Activated T-helper 1 cell treated with Interleukin-2 at 50 U/mL for 16 hours (primary cell): Measurements from ENCODE around the gene LINGO4.

Experiments
- DNase-seq: peaks from one replicate; pipeline ENCODE4 v3.0.0-alpha.2; 2020; ENCODE audit warnings: low read depth

Gene LINGO4, protein sequence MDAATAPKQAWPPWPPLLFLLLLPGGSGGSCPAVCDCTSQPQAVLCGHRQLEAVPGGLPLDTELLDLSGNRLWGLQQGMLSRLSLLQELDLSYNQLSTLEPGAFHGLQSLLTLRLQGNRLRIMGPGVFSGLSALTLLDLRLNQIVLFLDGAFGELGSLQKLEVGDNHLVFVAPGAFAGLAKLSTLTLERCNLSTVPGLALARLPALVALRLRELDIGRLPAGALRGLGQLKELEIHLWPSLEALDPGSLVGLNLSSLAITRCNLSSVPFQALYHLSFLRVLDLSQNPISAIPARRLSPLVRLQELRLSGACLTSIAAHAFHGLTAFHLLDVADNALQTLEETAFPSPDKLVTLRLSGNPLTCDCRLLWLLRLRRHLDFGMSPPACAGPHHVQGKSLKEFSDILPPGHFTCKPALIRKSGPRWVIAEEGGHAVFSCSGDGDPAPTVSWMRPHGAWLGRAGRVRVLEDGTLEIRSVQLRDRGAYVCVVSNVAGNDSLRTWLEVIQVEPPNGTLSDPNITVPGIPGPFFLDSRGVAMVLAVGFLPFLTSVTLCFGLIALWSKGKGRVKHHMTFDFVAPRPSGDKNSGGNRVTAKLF

GRCh38 chr1:151805066-151805820 is at the start of gene LINGO4:
TSS of gene LINGO4 (minus strand) at chr1:151805419. CDS start at chr1:151802704, 2,715 bp downstream.
- DNase-seq, result no peak

- no peak for DNase-seq
These were observed 49.4 kb upstream of the LINGO4 start for GRCh38 chr1:151854658-151855057.

GRCh38 chr1:151853411-151853943 is 48.3 kb upstream of the LINGO4 start, which contains the start of gene THEM5:
TSS of gene THEM5 (minus strand) at chr1:151853712. CDS start at chr1:151853565, 147 bp downstream.
- DNase-seq, result no peak

- no peak for DNase-seq
These were observed 47.5 kb upstream of the LINGO4 start for GRCh38 chr1:151852733-151853132.

GRCh38 chr1:151851886-151852285 is 46.7 kb upstream of the LINGO4 start:
- no peak for DNase-seq

- DNase-seq, result no peak
These were observed 44.7 kb upstream of the LINGO4 start for GRCh38 chr1:151849871-151850270.

- DNase-seq, result no peak
These were observed 43.9 kb upstream of the LINGO4 start for GRCh38 chr1:151849126-151849525.

GRCh38 chr1:151847867-151848596 is 42.8 kb upstream of the LINGO4 start:
- DNase-seq, result no peak

- no peak for DNase-seq
These were observed 41.5 kb upstream of the LINGO4 start for GRCh38 chr1:151846686-151847237.

DNA sequence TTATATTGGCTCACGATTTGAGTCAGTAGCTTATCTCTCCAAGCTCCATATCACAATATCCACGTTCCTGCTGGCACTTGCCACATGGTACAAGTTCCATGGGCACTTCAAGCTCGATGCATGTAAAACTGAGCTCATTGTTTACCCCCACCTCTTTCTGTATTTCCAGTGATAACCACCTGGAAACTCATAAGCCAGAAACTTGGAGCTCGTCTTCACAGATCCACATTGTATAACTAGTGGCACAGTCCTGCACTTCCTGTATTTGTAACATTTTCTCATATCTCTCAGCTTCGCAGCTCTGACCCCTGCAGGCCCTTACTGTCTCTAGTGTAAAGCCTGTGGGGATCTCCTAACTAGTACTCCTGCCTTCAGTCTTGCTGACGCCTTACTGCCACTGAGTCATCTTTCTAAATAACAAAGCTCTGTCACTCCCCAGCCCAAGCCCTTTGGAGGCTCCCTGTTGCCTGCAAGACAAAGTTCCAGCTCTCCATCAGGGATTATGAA is 40.9 kb upstream of the LINGO4 start:
- no peak for DNase-seq

- DNase-seq, result no peak
These were observed 38.2 kb upstream of the LINGO4 start for GRCh38 chr1:151843398-151843797.

DNA sequence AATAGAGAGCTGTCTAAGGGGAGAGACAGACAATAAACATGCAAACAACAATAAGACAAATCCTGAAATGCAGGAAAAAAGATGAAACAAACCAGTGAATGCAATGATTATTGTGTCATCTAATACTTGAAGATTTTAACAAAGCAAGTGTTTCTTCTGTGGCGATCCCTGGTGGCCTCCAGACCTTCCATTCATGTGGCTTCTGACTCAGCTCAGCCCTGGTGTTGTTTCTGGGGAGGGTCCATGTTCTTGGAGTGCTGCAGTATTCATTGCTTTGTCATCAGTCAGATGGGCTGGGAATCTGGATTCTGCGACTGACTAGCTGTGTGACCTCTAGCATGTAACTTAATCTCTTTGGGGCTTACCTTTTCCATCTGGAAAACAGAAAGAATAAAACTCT is 35.9 kb upstream of the LINGO4 start:
- no peak for DNase-seq

- no peak for DNase-seq
These were observed 35.2 kb upstream of the LINGO4 start for GRCh38 chr1:151840421-151840820.

- DNase-seq, result peak; percentile 60
These were observed 34.5 kb upstream of the LINGO4 start, which contains the start of gene C2CD4D for GRCh38 chr1:151839457-151840403. TSS of gene C2CD4D (minus strand) at chr1:151839820. CDS start at chr1:151838989, 831 bp downstream.

DNA sequence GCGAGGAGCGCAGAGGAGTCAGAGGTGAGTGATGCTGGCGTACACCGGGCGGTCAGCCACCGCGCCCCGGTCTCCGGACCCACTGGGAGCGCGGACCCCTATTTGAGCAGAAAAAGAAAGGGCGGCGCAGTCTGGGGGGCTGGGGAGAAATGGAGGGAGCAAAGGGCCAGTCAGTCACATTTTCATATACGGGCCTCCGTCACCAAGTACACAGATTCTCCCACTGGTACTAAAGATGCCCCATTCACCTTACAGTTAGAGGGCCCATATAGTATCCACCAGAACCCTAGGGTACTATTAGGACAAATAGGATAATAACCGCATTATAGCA is 33.8 kb upstream of the LINGO4 start:
- no peak for DNase-seq

DNA sequence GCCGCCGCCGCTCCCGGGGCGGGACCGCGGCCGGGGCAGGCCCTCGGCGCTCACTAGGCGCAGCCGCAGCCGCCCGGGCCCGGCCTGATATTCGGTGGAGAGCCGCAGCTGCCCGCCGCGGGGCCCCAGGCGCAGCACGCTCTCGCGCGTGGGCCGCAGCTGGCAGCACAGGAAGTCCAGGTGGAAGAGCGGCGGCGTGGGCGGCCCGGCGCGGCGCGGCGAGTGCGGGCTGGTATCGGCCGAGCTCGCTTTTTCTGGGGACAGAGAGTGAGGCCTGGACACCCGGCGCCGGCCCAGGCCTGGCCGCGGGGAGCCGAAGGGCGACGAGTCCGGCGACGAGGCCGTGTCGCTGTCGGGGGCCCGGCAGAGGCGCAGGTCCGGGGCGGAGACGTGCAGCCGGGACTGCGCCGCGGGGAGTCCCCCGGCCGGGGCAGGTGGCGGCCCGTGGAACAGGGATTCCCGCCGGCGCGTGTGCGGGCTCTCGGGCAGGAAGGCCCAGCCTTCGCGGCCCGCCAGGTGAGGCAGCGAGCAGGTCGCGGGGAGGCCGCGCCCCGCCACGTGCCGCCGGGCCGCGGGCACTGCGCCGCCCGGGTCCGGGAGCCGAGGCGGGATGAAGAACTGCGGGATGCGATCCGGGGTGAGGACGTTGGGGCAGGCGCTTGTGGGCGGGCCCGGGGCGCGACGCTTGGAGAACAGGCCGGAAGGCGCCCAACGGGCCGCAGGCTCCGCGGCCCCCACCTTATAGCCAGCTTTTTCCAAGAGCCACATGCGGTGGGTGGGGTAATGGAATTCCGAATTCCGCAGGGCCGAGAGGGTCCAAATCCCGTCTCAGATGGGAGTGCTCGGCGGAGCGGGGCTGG is 33.2 kb upstream of the LINGO4 start:
- DNase-seq, result no peak

DNA sequence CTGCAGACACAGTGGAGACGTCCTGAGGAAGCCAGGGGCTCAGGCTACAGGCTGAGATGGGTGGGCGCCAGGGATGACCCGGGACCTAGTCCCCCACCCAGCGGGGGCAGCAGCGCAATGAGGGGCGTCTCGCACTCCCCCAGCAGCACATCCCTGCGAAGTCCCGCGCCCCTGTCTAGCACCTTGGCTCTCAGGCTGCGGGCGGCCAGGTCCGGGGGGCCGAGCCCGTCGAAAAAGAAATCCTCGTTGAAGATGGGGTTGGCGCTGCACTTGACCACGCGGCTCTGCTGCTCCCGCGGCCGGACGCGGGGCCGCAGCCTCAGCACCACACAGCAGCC is 32.6 kb upstream of the LINGO4 start:
- no peak for DNase-seq

- no peak for DNase-seq
These were observed 32.0 kb upstream of the LINGO4 start for GRCh38 chr1:151837197-151837596.

DNA sequence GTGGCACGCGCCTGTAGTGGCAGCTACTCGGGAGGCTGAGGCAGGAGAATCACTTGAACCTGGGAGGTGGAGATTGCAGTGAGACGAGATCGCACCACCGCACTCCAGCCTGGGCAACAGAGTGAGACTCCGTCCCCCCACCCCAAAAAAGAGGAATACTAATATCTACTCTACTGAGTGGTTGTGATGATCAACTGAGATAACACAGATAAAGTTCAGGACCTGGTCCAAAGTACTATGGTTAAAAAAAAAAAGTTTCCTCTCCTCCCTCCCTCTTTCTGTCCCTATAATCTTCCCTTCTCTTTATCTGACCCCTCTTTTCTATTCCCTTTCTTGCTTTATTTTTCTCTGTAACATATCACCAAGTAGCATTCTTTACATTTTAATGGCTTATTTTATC is 30.4 kb upstream of the LINGO4 start:
- DNase-seq, result no peak
